OCI-LY1 (cell line): ENCODE results near the gene ADH6.

Experiments used
- EZH2 ChIP-seq: fragments of 200-600 bp; sonication (generic), shearing (Covaris generic); IDR thresholded peaks from 2 replicates; pipeline ENCODE4 v1.8.0; 2017; ENCODE audit warnings: borderline replicate concordance, mixed run types, mild to moderate bottlenecking, antibody characterized with exemption, low read length, moderate library complexity, mixed read lengths
- TF ChIP-seq, protein P1 (sequence below): fragments of 200-600 bp; sonication (generic), shearing (Covaris generic); IDR thresholded peaks from 2 replicates; pipeline ENCODE4 v1.5.1; 2017; ENCODE audit warnings: mild to moderate bottlenecking, antibody characterized with exemption, low read length, moderate library complexity, mixed read lengths

DNA sequence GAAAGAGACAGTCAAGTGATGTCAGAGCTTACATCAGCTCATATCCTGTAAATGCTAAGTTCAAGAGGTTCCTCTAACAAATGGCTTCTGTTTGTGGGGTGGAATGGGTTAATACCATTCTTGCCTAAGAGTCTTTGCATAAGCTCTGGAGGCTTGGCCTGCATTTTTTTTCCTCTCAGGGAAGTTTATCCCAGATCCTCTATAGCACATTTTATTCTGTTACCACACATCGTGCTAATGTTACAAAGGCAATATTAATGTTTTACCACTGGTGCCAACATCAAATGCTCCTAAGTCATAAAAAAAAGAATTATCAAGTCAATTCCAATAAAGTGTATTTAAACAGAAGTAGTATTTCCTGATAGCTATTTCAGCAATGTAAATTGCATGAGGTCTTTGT lies 2.9 kb upstream of the ADH6 start:
- TF ChIP-seq, protein P1, sequence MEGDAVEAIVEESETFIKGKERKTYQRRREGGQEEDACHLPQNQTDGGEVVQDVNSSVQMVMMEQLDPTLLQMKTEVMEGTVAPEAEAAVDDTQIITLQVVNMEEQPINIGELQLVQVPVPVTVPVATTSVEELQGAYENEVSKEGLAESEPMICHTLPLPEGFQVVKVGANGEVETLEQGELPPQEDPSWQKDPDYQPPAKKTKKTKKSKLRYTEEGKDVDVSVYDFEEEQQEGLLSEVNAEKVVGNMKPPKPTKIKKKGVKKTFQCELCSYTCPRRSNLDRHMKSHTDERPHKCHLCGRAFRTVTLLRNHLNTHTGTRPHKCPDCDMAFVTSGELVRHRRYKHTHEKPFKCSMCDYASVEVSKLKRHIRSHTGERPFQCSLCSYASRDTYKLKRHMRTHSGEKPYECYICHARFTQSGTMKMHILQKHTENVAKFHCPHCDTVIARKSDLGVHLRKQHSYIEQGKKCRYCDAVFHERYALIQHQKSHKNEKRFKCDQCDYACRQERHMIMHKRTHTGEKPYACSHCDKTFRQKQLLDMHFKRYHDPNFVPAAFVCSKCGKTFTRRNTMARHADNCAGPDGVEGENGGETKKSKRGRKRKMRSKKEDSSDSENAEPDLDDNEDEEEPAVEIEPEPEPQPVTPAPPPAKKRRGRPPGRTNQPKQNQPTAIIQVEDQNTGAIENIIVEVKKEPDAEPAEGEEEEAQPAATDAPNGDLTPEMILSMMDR: no peak
- TF ChIP-seq EZH2: no peak
